Neural cell (in vitro differentiated cells): ENCODE results near the gene AHNAK2. TPM values are rescaled to one million over a fixed set of nuclear protein-coding genes. Genes with fewer than 3 reads are reported as not detected.

Experiments used
- H2AFZ ChIP-seq: fragments of 200-600, 300-800 bp; sonication (generic), shearing (Covaris generic); 2 replicates; pipeline ENCODE4 v1.6.0; 2014; ENCODE audit warnings: low read depth, mild to moderate bottlenecking, antibody characterized with exemption, low read length, moderate library complexity
- H3F3A ChIP-seq: fragments of 200-600 bp; shearing (Covaris generic); 2 replicates; pipeline ENCODE4 v1.6.1; 2016; ENCODE audit warnings: mild to moderate bottlenecking, moderate library complexity, mixed read lengths, antibody characterized with exemption, low read length; ENCODE audit not compliant: insufficient read depth, poor library complexity, severe bottlenecking
- H3K27ac ChIP-seq: fragments of 200-600, 300-800 bp; sonication (generic), shearing (Covaris generic); 2 replicates; pipeline ENCODE4 v1.5.1; 2014; ENCODE audit warnings: mild to moderate bottlenecking, low read length, moderate library complexity
- H3K27me3 ChIP-seq: fragments of 300-800, 200-600 bp; sonication (generic), shearing (Covaris generic); 2 replicates; pipeline ENCODE4 v1.6.0; 2014; ENCODE audit warnings: mild to moderate bottlenecking, low read depth, low read length, moderate library complexity; ENCODE audit not compliant: insufficient read depth
- H3K36me3 ChIP-seq: fragments of 300-800, 200-600 bp; sonication (generic), shearing (Covaris generic); 2 replicates; pipeline ENCODE4 v1.5.1; 2014; ENCODE audit warnings: mild to moderate bottlenecking, antibody characterized with exemption, low read length, moderate library complexity; ENCODE audit not compliant: insufficient read depth
- H3K4me2 ChIP-seq: fragments of 300-800, 200-600 bp; sonication (generic), shearing (Covaris generic); 2 replicates; pipeline ENCODE4 v1.6.0; 2014; ENCODE audit warnings: mild to moderate bottlenecking, low read length
- H3K4me3 ChIP-seq: fragments of 300-800, 200-600 bp; sonication (generic), shearing (Covaris generic); 2 replicates; pipeline ENCODE4 v1.5.1; 2014; ENCODE audit warnings: mild to moderate bottlenecking, low read length, moderate library complexity
- H3K79me2 ChIP-seq: fragments of 200-600 bp; shearing (Covaris generic); replicated peaks from 2 replicates; pipeline ENCODE4 v1.6.0; 2014; ENCODE audit warnings: mild to moderate bottlenecking, low read length, moderate library complexity; ENCODE audit not compliant: insufficient read depth
- H3K9ac ChIP-seq: fragments of 300-800, 200-600 bp; sonication (generic), shearing (Covaris generic); 2 replicates; pipeline ENCODE4 v1.6.1; 2016; ENCODE audit warnings: mild to moderate bottlenecking, low read length, mixed read lengths
- H3K9me2 ChIP-seq: fragments of 200-600 bp; shearing (Covaris generic); 2 replicates; pipeline ENCODE4 v1.6.1; 2016; ENCODE audit warnings: mild to moderate bottlenecking, low read length, mixed read lengths; ENCODE audit not compliant: insufficient read depth
- H3K9me3 ChIP-seq: fragments of 200-600, 300-800 bp; sonication (generic), shearing (Covaris generic); 2 replicates; pipeline ENCODE4 v1.6.1; 2016; ENCODE audit warnings: mild to moderate bottlenecking, mixed run types, low read length, moderate library complexity, mixed read lengths
- H4K20me1 ChIP-seq: fragments of 200-600 bp; shearing (Covaris generic); 2 replicates; pipeline ENCODE4 v1.6.1; 2016; ENCODE audit warnings: mild to moderate bottlenecking, mixed run types; ENCODE audit not compliant: insufficient read depth
- CTCF ChIP-seq: fragments of 450-650 bp; IDR thresholded peaks from 2 replicates; pipeline ENCODE4 v1.5.1; 2014; ENCODE audit warnings: antibody characterized with exemption, mild to moderate bottlenecking, moderate library complexity; ENCODE audit not compliant: poor library complexity, severe bottlenecking
- EP300 ChIP-seq: fragments of 450-650 bp; conservative IDR thresholded peaks from 2 replicates; pipeline ENCODE4 v1.6.1; 2014; ENCODE audit warnings: antibody characterized with exemption, mild to moderate bottlenecking, moderate library complexity; ENCODE audit not compliant: poor library complexity, severe bottlenecking
- EZH2 ChIP-seq: fragments of 200-600, 300-800 bp; shearing (Covaris generic), sonication (generic); IDR thresholded peaks from 2 replicates; pipeline ENCODE4 v1.6.1; 2014; ENCODE audit warnings: antibody characterized with exemption, low read length, borderline replicate concordance, mild to moderate bottlenecking; ENCODE audit not compliant: insufficient read depth, poor library complexity, severe bottlenecking
- MXI1 ChIP-seq: fragments of 450-650 bp; conservative IDR thresholded peaks from 2 replicates; pipeline ENCODE4 v1.6.1; 2014; ENCODE audit warnings: antibody characterized with exemption, mild to moderate bottlenecking; ENCODE audit not compliant: poor library complexity, severe bottlenecking
- POLR2AphosphoS5 ChIP-seq: IDR thresholded peaks from 2 replicates; pipeline ENCODE4 v1.6.1; 2012
- RAD21 ChIP-seq: fragments of 450-650 bp; conservative IDR thresholded peaks from 2 replicates; pipeline ENCODE4 v1.6.1; 2014; ENCODE audit warnings: antibody characterized with exemption, mild to moderate bottlenecking, moderate library complexity
- REST ChIP-seq: IDR thresholded peaks from 2 replicates; pipeline ENCODE4 v1.6.1; 2012; ENCODE audit warnings: borderline replicate concordance
- SMC3 ChIP-seq: fragments of 450-650 bp; conservative IDR thresholded peaks from 2 replicates; pipeline ENCODE4 v1.6.1; 2014; ENCODE audit warnings: antibody characterized with exemption, mild to moderate bottlenecking, moderate library complexity; ENCODE audit not compliant: poor library complexity
- TAF1 ChIP-seq: IDR thresholded peaks from 2 replicates; pipeline ENCODE4 v1.6.1; 2012; ENCODE audit warnings: low read depth
- polyA plus RNA-seq: library from polyadenylated mRNA; depleted of rRNA; stranded (reverse); fragments of >200 nt; gene quantifications from 2 replicates; pipeline ENCODE4 v1.2.3, GENCODE V29; 2014

The AHNAK2 gene
- polyA plus RNA-seq, 1 donor from 2014 or later: 1.4 TPM

GRCh38 chr14:104969741-104970230 lies 8.4 kb downstream of the AHNAK2 start:
- no peaks in the 10 kb centered on the region for H3K9me2 ChIP-seq
- no peak overlapping the region for H2AFZ ChIP-seq
- no peak overlapping the region for H3K27ac ChIP-seq
- TF ChIP-seq RAD21 (no peak), EP300 (no peak), CTCF (no peak), REST (no peak), POLR2AphosphoS5 (no peak), EZH2 (no peak), SMC3 (no peak), TAF1 (no peak), MXI1 (no peak)
- no peaks in the 10 kb centered on the region for H3K9me3 ChIP-seq
- H3F3A ChIP-seq: no peaks in the 10 kb centered on the region
- no peaks in the 10 kb centered on the region for H3K36me3 ChIP-seq
- no peak overlapping the region for H3K4me3 ChIP-seq
- no peak overlapping the region for H3K4me2 ChIP-seq
- H3K79me2 ChIP-seq: no peaks in the 10 kb centered on the region
- no peaks in the 10 kb centered on the region for H3K27me3 ChIP-seq
- H3K9ac ChIP-seq: no peak overlapping the region
- H4K20me1 ChIP-seq: no peaks in the 10 kb centered on the region

- no peaks in the 10 kb centered on the region for H3K79me2 ChIP-seq
- H3K4me3 ChIP-seq: no peak overlapping the region
- no peak overlapping the region for H3K27ac ChIP-seq
Measured at GRCh38 chr14:104968541-104969401, 9.4 kb downstream of the AHNAK2 start.

More at GRCh38 chr14:104968541-104969401, 9.4 kb downstream of the AHNAK2 start:
- Histone ChIP-seq H3K36me3 (no peaks in the 10 kb centered on the region), H2AFZ (no peak overlapping the region), H3K9ac (no peak overlapping the region), H3K9me2 (no peaks in the 10 kb centered on the region), H3K9me3 (no peaks in the 10 kb centered on the region), H4K20me1 (no peaks in the 10 kb centered on the region), H3K4me2 (no peak overlapping the region), H3F3A (no peaks in the 10 kb centered on the region), H3K27me3 (no peaks in the 10 kb centered on the region)
- no peak for TF ChIP-seq POLR2AphosphoS5
- TF ChIP-seq CTCF: no peak
- TF ChIP-seq SMC3: no peak
- TF ChIP-seq MXI1: no peak
- no peak for TF ChIP-seq REST
- no peak for TF ChIP-seq EZH2
- no peak for TF ChIP-seq TAF1
- no peak for TF ChIP-seq RAD21
- no peak for TF ChIP-seq EP300
